NCI-H446 (cell line): ENCODE measurements around the gene PMFBP1.

ENCODE experiments used
- DNase-seq, 2 experiments: peaks; one replicate each; lab custom pipeline; 2025; lab: John Stamatoyannopoulos, UW

PMFBP1 gene

DNA sequence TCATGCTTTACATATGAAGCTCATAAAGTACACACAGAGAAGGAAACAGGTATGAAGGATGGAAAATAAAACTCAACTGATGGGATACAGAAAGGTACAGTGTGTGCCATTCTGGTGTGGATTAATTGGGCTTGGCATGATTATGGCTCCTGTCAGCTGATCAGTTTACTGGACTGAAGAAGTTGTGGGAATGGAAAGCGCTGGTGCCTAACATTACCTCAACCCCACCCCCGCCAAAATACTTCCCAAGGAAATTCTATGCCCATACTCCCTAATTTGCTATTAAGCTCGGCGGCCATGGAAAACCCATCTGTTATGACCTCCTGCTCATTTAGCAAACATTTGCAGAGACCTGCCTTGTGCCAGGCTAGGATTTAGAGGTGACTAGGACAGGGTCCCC lies 16.6 kb upstream of the PMFBP1 start:
- no peak for DNase-seq

DNA sequence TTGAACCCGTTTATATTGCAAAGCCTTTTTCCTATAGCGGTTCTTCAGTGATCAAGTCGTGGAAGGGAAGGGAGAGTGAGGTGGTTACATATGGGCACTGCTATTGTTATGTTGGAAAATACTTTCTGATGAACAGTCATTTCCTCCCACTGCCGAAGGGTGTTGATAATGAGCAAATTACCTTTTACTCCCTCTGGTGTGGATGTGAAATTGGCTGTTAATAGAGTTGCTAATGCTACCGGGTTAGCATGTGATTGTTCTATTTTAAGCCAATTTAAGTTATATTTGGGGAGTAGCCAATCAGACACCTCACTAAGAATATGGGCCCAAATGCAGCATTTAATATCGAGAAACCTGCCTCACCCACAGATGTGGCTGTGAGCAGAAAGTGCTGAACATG lies 15.6 kb upstream of the PMFBP1 start:
- no peak for DNase-seq

DNA sequence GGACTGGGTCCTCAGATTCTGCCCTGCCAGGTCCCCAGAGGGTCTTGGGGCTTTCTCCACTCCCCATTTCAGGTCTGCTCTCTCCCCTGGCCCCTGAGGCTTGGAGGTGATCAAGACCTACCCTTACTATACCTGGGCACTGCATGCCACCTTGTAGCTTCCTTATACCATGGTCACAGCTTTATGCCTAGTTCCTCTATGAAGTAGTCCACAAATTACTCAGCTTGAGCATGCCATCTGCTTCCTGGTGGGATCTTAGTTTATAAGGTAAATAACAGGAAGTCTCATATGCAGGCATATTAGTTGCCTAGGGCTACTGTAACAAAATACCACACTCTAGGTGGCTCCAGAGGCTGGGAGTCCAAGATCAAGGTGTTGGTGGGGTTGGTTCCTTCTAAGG lies 11.0 kb upstream of the PMFBP1 start:
- no peak for DNase-seq

DNA sequence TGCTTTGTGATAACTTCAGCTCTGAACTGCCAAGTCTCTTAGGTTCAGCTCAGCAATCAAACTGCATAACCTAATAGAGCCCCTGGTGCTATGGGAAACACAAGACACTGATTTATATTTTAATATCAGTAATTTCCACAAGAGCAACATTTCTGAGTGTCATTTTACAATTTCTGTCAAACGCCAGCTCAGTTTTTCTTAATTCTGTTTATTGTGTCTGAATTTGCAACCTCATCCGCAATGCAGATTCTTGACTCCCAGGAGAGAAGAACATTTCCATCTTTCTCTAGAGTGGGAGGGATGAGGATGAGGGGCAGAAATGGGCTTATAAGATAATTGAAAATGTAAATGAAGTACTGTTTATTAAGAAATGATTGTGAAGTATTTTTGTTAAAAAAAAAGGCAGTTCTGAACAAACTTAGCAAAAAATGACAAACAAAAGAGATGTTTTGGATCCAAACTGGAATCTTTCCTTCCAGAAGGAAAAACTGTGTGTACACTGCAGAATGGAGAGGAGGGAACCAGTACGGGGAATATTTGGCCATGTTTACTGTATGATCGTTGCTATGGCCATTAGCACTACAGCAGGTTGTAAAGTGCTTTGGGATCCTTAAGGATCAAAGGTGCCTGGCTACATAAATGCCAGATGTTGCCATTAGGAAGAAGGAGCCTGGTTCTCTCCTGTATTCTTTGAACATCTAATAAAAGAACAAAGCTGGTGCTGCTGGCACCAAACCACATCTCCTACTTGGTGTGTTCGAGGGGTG lies 7.4 kb upstream of the PMFBP1 start:
- no peak for DNase-seq

DNA sequence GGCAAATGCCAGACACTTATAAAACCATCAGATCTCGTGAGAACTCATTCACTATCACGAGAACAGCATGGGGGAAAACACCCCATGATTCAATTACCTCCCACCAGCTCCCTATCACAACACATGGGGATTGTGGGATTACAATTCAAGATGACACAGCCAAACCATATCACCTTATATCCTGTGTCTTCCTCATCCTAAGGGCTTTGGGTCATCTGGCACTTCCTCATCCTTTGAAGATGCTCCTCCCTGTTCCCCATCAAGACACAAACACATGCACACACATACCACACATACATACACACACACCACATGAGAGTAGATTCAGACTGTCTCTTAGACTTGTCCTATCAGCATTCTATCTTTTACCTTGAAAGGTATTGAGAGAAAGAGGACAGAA lies 2.8 kb upstream of the PMFBP1 start:
- no peak for DNase-seq

DNA sequence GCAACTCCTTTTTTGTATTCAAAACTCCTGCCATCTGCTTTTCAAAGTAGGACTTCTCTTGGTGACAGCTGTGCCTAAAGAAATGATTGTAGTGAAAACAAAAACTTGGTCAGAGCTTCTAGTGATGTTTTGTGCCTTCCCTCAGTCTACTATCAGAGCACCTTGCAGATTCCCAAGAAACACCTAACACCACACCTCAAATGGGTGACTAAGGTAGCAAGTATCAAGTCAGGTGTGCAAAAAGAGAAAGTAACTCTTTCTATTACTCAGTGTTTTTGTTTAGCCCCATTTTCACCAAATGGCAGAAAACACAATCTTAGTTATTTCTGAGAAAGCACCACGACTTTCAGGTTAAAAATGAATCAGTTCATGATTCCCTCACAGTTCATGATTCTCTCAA lies 2.0 kb upstream of the PMFBP1 start:
- no peak for DNase-seq

DNA sequence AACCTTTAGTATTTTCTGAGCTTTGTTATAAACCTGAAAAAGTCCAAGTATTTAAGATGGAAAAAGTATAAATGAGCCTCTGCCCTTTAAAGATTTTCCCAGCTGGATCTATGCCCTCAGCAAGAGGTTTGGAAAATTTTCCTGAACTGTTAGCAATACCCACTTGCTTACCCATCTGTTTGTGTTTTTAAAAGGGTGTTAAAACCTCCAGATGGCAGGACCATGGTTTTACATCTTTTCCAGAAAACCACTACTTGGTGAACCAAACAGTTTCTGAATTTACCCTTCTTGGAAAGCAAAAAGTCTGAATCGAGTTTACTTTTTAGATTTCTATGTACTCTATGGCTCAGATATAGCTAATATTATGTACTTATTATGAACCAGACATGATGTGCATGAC lies 719 bp downstream of the PMFBP1 start:
- DNase-seq, result no peak

DNA sequence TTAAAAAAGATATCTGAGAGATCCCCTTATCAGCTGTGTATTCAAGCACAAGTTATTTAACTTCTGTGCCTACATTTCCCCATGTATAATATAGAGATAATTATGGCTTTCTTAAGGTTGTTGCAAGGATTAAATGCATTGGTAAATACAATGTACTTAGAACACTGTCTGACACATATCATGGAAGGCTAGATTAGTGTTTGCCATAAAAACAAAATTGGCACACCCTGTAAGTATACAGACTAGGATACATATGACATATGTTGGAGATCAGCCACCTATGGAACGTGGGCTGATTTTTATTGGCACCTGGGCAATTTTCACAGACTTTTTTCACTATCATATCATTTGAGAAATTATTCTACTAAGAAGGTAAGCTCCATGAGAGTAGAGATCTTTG lies 2.2 kb downstream of the PMFBP1 start:
- DNase-seq, result no peak

DNA sequence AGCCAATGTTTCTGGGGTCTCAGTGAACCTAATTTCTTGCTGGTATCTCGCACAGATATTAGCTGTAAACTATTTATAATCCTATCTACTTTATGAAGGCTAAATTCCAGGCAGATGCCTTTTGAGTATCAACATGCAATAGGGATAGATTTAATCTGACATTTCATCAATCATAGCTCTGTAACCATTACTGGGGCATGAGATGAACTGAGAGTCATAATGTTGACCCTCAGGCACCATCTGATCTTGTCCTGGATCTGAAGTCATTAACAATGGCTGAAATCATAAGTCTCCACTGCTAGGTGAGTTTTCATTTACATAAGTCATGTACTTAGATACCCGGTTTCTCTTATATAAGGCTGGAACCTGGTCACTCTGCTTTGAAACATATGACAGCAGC lies 3.6 kb downstream of the PMFBP1 start:
- no peak for DNase-seq

DNA sequence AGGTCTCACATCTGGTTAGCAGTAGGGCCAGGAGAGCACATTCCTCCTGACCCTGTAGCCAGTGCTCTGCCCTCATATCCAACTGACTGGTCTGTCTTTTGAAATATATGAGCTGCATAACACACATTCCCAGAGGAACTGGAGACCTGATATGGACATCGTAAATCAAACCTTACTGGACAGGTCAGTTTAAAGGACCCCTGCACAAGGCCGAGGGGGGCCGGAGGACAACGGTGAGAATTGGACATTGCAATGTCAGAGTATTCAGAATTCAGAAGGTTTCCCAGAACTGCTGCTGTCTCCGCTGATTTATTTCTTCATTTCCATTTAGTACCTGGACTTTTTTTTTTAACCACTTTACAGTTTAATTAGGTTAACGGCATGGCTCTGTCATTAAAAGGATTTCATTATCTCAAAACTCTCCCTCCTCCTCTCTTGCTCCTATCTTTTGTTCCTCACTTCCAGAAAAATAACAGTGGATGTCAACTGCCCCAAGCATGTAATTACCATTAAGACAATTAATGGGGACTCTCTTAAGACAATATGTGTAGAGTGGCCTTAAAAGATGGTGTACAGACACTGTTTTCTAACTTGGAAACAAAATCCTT lies 4.9 kb downstream of the PMFBP1 start:
- no peak for DNase-seq

DNA sequence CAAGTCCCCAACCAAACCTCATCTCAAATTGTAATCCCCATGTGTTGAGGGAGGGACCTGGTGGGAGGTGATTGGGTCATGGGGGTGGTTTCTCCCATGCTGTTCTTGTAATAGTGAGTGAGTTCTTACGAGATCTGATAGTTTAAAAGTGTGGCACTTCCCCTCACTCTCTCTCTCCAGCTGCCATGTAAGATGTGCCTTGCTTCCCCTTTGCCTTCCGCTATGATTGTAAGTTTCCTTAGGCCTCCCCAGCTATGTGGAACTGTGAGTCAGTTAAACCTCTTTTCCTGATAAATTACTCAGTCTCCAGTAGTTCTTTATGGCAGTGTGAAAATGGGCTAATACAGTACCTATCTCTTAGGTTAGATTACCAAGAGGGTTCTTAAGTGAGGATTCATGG lies 5.8 kb downstream of the PMFBP1 start:
- no peak for DNase-seq

DNA sequence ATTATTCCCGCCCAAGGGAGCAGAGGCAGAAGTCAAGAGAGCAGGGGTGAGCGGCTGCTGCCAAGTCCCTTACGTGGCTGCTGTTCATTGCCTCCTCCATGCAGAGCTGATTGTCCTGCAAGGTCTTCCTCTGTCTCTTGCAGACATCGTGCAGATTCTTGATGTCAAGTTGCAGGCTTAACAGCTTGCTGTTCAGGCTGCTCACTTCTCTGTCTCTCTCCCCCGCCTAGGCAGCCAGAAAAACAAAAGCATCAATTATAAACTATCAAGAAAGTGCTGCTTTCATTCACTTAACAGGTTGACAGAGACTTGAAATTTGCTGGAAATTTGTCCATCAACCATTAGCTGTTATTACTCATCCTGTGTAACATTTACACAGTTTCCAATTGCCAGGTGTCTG lies 7.3 kb downstream of the PMFBP1 start:
- DNase-seq, result no peak

DNA sequence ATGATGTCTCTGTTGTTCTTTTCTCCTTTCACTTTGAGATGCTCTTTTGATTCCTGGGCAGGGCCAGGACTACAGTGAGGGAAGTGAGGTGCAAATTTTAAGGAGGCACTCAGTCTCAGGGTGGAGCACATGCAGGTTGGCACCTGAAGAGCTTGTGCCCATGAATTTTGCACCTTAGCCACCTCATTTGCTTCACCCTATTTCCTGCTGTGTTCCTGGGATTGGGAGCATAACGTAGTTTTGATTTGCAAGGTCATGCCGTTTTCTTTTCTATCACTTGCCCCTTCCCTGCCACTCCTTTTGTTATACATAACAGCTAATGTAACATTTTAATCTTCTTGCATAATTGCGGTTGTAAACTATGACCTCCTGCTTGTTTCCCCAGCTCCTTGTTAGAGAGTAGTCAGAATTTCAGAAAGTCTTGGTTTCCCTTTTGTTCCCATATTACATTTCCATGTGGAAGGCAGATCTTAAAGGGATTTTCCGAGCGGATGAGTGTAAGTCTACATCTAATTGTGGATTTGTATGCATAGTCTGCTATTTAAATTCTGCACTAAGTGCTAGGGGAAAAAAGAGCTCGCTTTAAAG lies 9.8 kb downstream of the PMFBP1 start:
- no peak for DNase-seq

DNA sequence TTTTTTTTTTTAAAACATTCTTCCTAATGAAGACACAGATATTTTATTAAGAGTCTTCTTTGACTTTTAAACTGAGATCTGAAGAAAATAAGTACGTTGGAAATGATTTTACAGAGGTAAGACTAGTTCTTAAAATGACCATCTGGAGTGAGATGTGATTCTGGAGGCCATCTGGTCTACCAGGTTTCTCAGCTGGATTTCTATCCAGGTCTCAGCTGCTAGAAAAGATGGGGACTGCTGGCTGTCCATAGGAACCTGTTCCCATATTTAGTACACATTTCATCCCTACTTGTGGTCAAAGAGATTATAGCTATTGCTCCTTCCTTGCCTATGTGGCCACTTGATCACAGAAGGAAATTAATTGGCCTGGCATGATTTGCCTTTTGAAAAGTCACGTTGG lies 12.2 kb downstream of the PMFBP1 start:
- DNase-seq, result no peak

DNA sequence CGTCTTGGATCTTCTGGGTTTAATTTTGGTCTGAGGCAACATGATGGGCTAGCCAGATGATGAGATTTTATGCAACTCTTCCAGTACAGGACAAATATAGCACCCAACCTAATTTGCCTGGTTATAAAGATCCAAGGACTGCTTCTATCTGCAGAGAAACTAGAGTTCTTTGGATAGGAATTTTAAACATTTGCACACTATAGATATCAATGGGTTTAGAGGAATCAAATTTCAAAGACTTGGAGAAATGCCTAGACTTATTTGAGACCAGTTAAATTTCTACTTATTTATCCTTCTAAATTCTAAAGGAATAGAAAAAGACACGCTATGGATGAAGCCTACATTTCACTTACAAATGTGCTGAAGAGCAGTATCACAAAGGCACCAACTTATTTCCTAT lies 12.6 kb downstream of the PMFBP1 start:
- no peak for DNase-seq

DNA sequence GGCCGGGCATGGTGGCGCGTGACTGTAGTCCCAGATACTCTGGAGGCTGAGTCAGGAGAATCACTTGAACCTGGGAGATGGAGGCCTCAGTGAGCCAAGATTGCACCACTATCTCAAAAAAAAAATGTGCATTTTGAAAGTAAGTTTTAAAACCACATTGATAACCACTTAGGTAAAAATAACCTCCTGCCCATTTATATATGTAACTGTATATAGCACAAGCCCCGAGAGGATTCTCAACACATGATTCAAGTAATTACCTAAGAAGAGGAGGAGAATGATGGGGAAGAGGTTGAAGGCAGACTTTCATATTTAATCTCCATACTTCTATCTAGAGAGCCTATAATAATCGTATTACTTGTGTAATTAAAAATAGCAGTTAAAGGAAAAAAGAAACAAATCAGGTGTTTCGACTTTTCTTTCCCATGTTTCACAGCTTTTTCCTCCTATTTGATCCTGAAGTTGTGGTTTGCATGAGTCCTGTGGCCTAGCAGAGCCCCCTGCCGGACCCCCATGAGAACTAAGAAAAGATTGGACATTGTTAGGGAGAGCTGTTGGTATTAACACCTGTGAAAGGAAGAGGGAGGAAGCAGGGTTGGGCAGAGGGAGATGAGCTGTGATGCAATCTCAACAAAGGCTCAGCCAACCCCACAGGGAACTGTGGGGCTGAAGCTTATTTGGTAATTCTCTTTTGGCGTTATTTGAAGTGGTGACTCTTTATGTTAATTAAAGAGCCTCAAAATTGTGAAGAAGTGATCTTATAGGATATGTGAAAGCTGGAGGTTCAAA lies 22.1 kb downstream of the PMFBP1 start:
- DNase-seq, result no peak

DNA sequence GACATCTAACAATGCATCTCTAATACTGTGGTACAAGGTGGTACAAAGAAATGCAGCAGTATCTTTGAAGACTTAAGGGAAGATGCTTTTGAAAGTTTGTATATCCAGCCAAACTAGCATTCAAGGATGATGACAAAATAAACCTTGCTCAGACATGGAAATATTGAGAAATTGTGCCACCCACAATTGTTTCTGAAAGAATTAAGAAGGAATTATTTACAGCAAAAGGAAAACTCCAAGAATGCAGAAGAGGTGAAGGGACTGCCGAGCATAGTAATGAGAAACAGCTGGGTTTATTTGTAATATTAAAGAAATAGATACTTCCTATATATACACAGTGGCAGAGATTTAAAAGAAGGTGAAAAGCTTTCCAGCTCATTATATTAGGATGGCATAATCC lies 29.5 kb downstream of the PMFBP1 start:
- DNase-seq, result no peak

DNA sequence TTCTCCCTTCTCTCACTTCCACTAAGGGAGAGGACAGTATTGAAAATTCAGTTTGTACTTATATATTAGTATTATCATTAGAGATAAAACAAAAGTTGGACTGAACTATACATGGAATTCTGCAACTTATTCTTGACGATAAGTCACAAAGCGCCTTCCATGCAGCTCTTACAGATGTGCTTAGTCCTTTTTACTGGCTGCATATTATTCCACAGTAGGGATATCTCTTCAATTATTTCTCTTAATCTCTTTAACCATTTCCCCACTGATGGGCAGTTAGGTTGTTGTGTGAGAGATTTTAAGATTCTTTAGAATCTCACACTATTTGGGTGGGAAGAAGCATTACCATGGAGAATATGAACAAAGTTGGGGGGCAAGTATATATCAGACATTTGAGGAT lies 32.0 kb downstream of the PMFBP1 start:
- DNase-seq, result no peak

DNA sequence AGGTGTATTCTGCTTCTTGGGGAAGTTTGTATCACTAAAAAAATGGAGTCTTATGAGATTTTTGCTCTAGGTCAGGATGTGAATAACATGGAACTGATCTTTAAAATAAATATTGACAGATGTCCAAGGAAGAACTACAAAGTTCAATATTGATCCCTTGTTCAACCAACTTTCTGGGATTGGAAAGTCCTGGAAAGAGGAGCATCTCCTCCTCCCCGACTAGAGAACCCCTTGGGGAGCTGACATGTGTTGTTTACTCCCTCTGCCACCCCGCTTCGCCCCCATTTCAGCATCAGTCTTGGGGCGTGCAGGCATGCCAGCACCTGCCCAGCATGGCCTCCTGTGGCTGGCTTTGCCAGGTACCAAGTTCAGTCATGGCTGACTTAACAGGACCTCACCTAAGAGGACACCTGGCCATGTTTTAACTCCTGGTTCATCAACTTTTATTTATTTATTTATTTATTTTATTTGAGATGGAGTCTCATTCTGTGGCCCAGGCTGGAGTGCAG lies 33.8 kb downstream of the PMFBP1 start:
- DNase-seq, result no peak

DNA sequence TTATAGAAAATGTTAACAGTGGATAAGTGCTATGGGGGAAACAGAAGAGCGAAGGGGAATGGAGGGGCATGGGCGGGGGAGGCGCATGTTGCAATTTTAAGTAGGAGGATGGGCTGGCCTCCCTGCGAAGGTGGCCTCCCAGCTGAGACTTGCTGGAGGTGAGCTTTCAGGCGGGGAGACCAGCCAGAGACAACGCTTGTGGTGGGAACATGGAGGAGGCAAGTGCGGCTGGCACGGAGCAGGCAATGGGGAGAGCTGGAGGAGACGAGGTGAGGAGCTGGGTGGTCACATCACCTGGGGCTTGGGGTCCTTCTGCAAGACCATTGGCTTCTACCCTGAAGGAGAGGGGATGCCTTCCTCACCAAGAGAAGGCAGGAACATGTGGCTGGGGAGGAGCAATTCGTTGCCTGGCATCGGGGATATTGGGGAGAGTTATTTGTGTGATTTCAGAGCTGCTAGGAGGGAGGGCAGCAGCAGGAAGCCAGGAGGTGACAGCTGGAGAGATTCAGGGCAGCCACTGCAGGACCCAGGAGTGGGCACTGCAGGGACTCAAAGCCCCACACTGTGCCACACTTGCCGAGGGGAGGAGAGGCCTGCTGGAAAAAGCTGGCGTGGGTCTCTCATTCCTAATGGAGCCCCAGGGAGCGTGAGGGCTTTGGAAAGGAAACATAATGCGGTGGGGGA lies 34.4 kb downstream of the PMFBP1 start:
- no peak for DNase-seq

DNA sequence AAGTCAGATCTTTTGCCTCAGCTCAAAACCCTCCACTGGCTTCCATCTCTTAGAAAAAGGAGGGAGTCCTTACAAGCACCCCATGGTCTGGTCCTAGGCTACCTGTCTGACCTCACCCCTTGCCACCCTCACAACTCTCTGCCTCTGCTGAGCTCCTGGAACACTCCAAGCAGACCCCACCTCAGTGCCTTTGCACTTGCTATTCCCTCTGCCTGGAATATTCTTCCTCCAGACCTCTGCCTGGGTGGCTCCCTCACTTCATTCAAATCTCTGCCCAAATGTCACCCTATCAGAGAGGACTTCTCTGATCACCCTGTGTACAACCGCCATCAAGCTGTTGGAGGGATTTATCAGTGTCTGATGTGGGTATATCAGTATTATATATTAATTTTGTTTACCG lies 37.4 kb downstream of the PMFBP1 start:
- no peak for DNase-seq

DNA sequence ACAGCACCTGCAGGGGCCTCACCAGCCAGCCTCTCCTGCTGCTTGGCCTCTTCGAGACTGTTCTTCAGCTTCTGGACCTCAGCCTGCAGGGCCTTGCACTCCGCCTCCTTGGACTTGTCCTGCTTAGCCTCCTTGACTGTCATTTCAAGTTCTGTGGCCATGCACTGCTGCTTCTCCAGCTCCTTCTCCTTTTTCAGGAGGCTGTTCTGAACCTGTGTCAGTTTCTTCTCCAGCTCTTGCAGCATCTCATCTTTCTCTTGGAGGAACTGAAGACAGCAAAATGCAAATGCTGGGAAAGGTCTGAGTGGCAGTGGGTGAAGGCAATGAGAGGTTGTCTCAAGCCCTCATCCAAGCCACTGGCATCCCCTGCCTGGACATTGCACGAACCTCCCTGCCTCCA lies 39.2 kb downstream of the PMFBP1 start:
- no peak for DNase-seq
